GM13977 (cell line): ENCODE results near the gene OPCML.

ENCODE experiments used
- DNase-seq: peaks from one replicate; pipeline ENCODE4 v3.0.0; 2012; ENCODE audit warnings: low spot score
- in situ Hi-C: fragments of 300-500 bp; cut with MboI; formaldehyde crosslinking; loops from one replicate; pipeline ENCODE4 v1.12.0; 2022; ENCODE audit warnings: low sequenced_read_pairs, low pct_unique_long_range_greater_than_20kb, mixed read lengths, inconsistent platforms; ENCODE audit not compliant: unreplicated experiment
- TF ChIP-seq, protein P1 (sequence below): IDR thresholded peaks from 2 replicates; pipeline ENCODE4 v1.5.1; 2012; ENCODE audit warnings: mild to moderate bottlenecking, control low read depth; ENCODE audit not compliant: insufficient read depth; ENCODE audit errors: extremely low read depth, missing control alignments

Gene OPCML

DNA sequence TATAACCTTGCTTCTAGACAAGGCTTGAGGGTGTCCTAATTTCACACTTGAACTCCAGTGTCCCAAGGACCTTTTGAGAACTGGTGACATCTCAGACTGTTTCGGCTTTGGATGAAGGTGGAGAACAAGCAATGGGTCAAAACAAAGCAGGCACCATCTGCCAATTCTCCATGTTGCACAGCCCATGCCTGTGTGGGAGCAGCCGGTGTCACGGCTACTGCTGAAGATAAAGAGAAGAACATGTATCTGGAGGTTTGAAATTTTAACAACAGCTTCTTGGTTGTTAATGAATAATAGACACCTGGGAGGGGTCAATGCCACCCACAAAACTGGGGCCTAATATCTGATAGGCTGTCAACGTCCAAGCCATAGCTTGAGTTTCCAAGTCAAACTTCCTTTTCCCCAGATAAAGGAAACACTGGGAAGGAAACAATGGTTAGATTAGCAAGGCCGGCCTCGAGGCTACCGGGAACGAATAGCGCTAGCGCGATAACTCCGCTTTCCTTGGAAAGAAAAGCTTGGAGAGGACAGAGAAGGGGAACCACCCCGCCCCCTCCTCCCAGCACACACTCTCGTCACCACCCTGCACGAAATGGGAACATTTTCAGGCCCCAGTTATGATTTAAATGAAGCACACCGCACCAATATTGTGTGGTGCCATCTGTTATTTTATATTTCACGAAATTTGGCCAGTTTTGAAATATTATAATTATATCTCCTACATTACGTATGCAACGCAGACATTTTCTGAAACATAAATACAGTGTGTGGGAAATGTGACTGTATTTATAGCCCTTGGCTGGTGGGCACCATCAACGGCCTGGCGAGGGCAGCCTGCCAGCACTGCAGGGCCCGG, 21.8 kb upstream of the OPCML start:
- no peak for DNase-seq
- in situ Hi-C loops = no loop called here
- TF ChIP-seq, protein P1, sequence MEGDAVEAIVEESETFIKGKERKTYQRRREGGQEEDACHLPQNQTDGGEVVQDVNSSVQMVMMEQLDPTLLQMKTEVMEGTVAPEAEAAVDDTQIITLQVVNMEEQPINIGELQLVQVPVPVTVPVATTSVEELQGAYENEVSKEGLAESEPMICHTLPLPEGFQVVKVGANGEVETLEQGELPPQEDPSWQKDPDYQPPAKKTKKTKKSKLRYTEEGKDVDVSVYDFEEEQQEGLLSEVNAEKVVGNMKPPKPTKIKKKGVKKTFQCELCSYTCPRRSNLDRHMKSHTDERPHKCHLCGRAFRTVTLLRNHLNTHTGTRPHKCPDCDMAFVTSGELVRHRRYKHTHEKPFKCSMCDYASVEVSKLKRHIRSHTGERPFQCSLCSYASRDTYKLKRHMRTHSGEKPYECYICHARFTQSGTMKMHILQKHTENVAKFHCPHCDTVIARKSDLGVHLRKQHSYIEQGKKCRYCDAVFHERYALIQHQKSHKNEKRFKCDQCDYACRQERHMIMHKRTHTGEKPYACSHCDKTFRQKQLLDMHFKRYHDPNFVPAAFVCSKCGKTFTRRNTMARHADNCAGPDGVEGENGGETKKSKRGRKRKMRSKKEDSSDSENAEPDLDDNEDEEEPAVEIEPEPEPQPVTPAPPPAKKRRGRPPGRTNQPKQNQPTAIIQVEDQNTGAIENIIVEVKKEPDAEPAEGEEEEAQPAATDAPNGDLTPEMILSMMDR = no peak

GRCh38 chr11:133552938-133553337, 20.6 kb upstream of the OPCML start:
- TF ChIP-seq, protein P1 = no peak
- in situ Hi-C loops = no loop called here
- no peak for DNase-seq

- TF ChIP-seq, protein P1 = no peak
- in situ Hi-C loops = no loop called here
Observed at GRCh38 chr11:133551064-133551463, 18.8 kb upstream of the OPCML start.

GRCh38 chr11:133549826-133550225, 17.5 kb upstream of the OPCML start:
- no peak for DNase-seq
- TF ChIP-seq, protein P1 = no peak
- in situ Hi-C loops = no loop called here

More at GRCh38 chr11:133551064-133551463, 18.8 kb upstream of the OPCML start:
- DNase-seq = no peak

- TF ChIP-seq, protein P1 = no peak
- DNase-seq = no peak
- in situ Hi-C loops = no loop called here
Observed at GRCh38 chr11:133548641-133549040, 16.3 kb upstream of the OPCML start.

DNA sequence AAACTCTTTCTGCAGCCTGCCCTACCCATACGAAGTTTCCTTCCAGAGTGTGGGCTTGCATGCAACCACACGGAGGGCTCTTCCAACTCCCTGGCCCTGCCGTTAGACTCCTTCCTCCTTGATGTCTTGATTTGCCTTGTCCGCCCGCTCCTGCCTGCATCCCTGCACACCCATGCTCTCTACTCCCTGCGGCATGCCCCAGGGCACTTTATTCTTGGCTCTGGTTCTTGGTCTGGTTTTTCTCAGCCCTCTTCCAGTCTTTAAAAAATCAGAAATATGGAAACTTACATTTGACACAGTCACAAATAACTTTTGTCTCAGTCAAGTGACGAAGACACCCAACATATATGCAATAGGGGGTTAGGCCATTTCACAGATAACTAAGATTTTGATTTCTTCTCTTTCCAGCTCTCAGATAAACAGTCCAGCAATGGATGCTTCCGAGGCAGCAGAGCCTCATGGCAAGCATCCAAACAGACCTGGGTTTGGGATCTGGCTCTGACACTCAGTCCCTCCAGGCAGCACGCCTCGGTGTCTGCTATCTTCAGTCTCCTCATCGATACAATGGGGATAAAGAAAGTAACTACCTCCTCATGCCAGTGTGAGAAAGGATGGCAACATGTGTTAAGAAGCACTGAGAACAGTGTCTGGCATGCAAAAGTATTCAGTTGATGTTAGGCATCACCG, 15.7 kb upstream of the OPCML start:
- in situ Hi-C loops = no loop called here
- DNase-seq = no peak
- TF ChIP-seq, protein P1 = no peak
